Measurements from ENCODE around the gene FBXO10.

The FBXO10 gene

DNA sequence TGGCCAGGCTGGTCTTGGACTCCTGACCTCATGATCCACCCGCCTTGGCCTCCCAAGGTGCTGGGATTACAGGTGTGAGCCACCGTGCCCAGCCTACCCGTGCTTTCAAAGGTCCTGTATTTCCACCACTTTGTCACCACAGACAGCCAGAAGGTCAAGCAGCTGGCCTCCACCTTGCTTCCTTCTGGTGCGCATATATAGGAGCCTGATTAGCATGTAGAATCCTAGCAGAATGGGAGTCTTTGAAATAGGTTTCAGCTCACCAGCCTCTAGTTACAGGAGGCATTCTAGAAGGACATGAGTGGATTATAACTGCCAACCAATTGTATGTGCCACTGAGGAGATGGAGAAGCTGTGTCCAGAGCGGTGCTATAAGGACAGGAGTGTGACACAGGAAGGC, 71.6 kb downstream of the FBXO10 start:
- H3K9me2 ChIP-seq (replicated peaks; ENCODE audit: low read depth, low read length): no peaks in the 10 kb centered on the region
- no peaks in the 10 kb centered on the region for H3F3A ChIP-seq (ENCODE audit: low read depth)
- H3K9ac ChIP-seq (ENCODE audit: low read depth, low read length, poor library complexity, severe bottlenecking): no peak overlapping the region
- no peak for TF ChIP-seq EZH2phosphoT487 (IDR thresholded peaks at IDR 0.05; ENCODE audit: borderline replicate concordance)
- TF ChIP-seq, protein P1, sequence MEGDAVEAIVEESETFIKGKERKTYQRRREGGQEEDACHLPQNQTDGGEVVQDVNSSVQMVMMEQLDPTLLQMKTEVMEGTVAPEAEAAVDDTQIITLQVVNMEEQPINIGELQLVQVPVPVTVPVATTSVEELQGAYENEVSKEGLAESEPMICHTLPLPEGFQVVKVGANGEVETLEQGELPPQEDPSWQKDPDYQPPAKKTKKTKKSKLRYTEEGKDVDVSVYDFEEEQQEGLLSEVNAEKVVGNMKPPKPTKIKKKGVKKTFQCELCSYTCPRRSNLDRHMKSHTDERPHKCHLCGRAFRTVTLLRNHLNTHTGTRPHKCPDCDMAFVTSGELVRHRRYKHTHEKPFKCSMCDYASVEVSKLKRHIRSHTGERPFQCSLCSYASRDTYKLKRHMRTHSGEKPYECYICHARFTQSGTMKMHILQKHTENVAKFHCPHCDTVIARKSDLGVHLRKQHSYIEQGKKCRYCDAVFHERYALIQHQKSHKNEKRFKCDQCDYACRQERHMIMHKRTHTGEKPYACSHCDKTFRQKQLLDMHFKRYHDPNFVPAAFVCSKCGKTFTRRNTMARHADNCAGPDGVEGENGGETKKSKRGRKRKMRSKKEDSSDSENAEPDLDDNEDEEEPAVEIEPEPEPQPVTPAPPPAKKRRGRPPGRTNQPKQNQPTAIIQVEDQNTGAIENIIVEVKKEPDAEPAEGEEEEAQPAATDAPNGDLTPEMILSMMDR (conservative IDR thresholded peaks at IDR 0.05; ENCODE audit: low read length): no peak
- H3K4me2 ChIP-seq (ENCODE audit: low read depth, low read length, poor library complexity, severe bottlenecking): no peak overlapping the region
- H3K4me1 ChIP-seq (ENCODE audit: insufficient read depth, low read length, poor library complexity, severe bottlenecking): peaks cover 6% of the 10 kb centered on the region
- H4K20me1 ChIP-seq (ENCODE audit: insufficient read depth, low read length, poor library complexity, severe bottlenecking): no peaks in the 10 kb centered on the region
- peaks cover 50% of the 10 kb centered on the region; the same call in 1 of the 2 replicates for H3K36me3 ChIP-seq (ENCODE audit: insufficient read depth, low read length)
- no peaks in the 10 kb centered on the region for H3K9me3 ChIP-seq (ENCODE audit: insufficient read depth, low read depth, low read length)
- H2AFZ ChIP-seq (ENCODE audit: low read length): no peak overlapping the region
- no peaks in the 10 kb centered on the region for H3K79me2 ChIP-seq (ENCODE audit: insufficient read depth, low read length)
- H3K4me3 ChIP-seq (ENCODE audit: low read length, poor library complexity, severe bottlenecking): no peak overlapping the region
- no peaks in the 10 kb centered on the region for H3K27me3 ChIP-seq (ENCODE audit: insufficient read depth, low read length, poor library complexity, severe bottlenecking)

DNA sequence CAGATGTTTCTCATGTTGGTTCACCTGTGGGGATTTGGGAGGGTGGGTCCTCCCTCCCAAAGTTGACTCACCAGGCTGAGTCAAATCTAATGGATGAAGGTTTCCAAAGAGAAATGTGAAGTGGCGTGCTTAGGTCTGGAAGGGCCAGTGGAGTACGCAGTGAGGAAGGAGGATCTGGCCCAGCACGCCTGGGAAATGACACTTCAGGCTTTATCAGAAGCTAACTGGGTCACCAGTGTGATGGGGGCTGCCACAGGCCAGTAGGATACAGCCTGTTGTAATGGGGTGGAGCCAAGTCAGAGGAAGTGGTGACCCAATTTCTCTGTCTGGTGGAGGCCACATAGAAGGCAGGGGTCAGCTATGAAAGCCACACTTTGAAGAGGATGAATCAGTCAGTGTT, 72.4 kb downstream of the FBXO10 start:
- Histone ChIP-seq H3K4me3 (ENCODE audit: low read length, poor library complexity, severe bottlenecking) (no peak overlapping the region), H3K36me3 (ENCODE audit: insufficient read depth, low read length) (peaks cover 56% of the 10 kb centered on the region; the same call in 1 of the 2 replicates), H3K4me2 (ENCODE audit: low read depth, low read length, poor library complexity, severe bottlenecking) (peak overlapping the region; percentile 19), H3K79me2 (ENCODE audit: insufficient read depth, low read length) (no peaks in the 10 kb centered on the region; the same call in 1 of the 2 replicates), H3K9ac (ENCODE audit: low read depth, low read length, poor library complexity, severe bottlenecking) (no peak overlapping the region), H3K4me1 (ENCODE audit: insufficient read depth, low read length, poor library complexity, severe bottlenecking) (peaks cover 6% of the 10 kb centered on the region), H2AFZ (ENCODE audit: low read length) (no peak overlapping the region), H3K9me3 (ENCODE audit: insufficient read depth, low read depth, low read length) (no peaks in the 10 kb centered on the region), H3K9me2 (replicated peaks; ENCODE audit: low read depth, low read length) (no peaks in the 10 kb centered on the region), H4K20me1 (ENCODE audit: insufficient read depth, low read length, poor library complexity, severe bottlenecking) (no peaks in the 10 kb centered on the region), H3F3A (ENCODE audit: low read depth) (no peaks in the 10 kb centered on the region), H3K27me3 (ENCODE audit: insufficient read depth, low read length, poor library complexity, severe bottlenecking) (no peaks in the 10 kb centered on the region)
- no peak for TF ChIP-seq EZH2phosphoT487 (IDR thresholded peaks at IDR 0.05; ENCODE audit: borderline replicate concordance)
- TF ChIP-seq, protein P1 (conservative IDR thresholded peaks at IDR 0.05; ENCODE audit: low read length): no peak

GRCh38 chr9:37501957-37502596, 74.1 kb downstream of the FBXO10 start:
- H3K9me2 ChIP-seq (replicated peaks; ENCODE audit: low read depth, low read length): no peaks in the 10 kb centered on the region
- no peak overlapping the region for H3K4me2 ChIP-seq (ENCODE audit: low read depth, low read length, poor library complexity, severe bottlenecking)
- H4K20me1 ChIP-seq (ENCODE audit: insufficient read depth, low read length, poor library complexity, severe bottlenecking): no peaks in the 10 kb centered on the region
- no peaks in the 10 kb centered on the region for H3K9me3 ChIP-seq (ENCODE audit: insufficient read depth, low read depth, low read length)
- H3K79me2 ChIP-seq (ENCODE audit: insufficient read depth, low read length): no peaks in the 10 kb centered on the region; the same call in 1 of the 2 replicates
- no peak overlapping the region for H3K9ac ChIP-seq (ENCODE audit: low read depth, low read length, poor library complexity, severe bottlenecking)
- H2AFZ ChIP-seq (ENCODE audit: low read length): no peak overlapping the region
- H3K4me1 ChIP-seq (ENCODE audit: insufficient read depth, low read length, poor library complexity, severe bottlenecking): peaks cover 6% of the 10 kb centered on the region
- H3K4me3 ChIP-seq (ENCODE audit: low read length, poor library complexity, severe bottlenecking): no peak overlapping the region
- no peaks in the 10 kb centered on the region for H3F3A ChIP-seq (ENCODE audit: low read depth)
- H3K27me3 ChIP-seq (ENCODE audit: insufficient read depth, low read length, poor library complexity, severe bottlenecking): no peaks in the 10 kb centered on the region
- TF ChIP-seq, protein P1 (conservative IDR thresholded peaks at IDR 0.05; ENCODE audit: low read length): no peak
- no peak for TF ChIP-seq EZH2phosphoT487 (IDR thresholded peaks at IDR 0.05; ENCODE audit: borderline replicate concordance)
- peaks cover 72% of the 10 kb centered on the region; the same call in 1 of the 2 replicates for H3K36me3 ChIP-seq (ENCODE audit: insufficient read depth, low read length)
